ENCODE data around the gene POU2F3. TPM values are rescaled to one million over a fixed set of nuclear protein-coding genes. Genes with fewer than 3 reads are reported as not detected.

POU2F3 gene
- total and polyA plus RNA-seq, 2 of the 8 experiments (the other 6 are each of a cell fraction or from before 2014, with no cell fraction given): 1.0 to 2.1 TPM

GRCh38 chr11:120330045-120330444 lies 90.1 kb downstream of the POU2F3 start:
- Histone ChIP-seq H4K91ac (replicated peaks; ENCODE audit: insufficient read length, low read length) (no peak overlapping the region), H3K4ac (replicated peaks; ENCODE audit: insufficient read length, low read depth, low read length) (no peak overlapping the region), H4K5ac (ENCODE audit: insufficient read length, low read depth, low read length) (no peak overlapping the region), H2AK5ac (ENCODE audit: low read depth, low read length) (no peak overlapping the region), H4K8ac (ENCODE audit: extremely low read depth, insufficient read depth, low read length) (no peak overlapping the region), H3K9ac (replicated peaks in 1 of 4; ENCODE audit: extremely low read depth in 1 of 4, low read depth in 3 of 4, low read length in 3 of 4) (no peak overlapping the region; a peak in 1 of 7 replicates), H3K79me2 (ENCODE audit: control insufficient read depth in 1 of 2, insufficient read depth in 2 of 2, low read length in 2 of 2) (no peaks in the 10 kb centered on the region; a peak in 1 of 4 replicates), H3K4me3 (ENCODE audit: extremely low read depth in 1 of 4, insufficient read depth in 2 of 4, low read depth in 3 of 4, low read length in 4 of 4) (no peak overlapping the region), H2BK12ac (ENCODE audit: low read depth, low read length) (no peak overlapping the region), H3K36me3 (ENCODE audit: control insufficient read depth in 2 of 4, insufficient read depth in 4 of 4, low read length in 3 of 4) (peaks cover 0 to 10% (median 3%) of the 10 kb centered on the region in 4 experiments; a peak in 4 of 8 replicates), H2BK15ac (ENCODE audit: low read length) (no peak overlapping the region), H2AFZ (ENCODE audit: low read length) (no peak overlapping the region), H3K23me2 (ENCODE audit: low read depth, low read length) (peaks cover 4% of the 10 kb centered on the region), H2BK20ac (ENCODE audit: low read length) (no peak overlapping the region), H2BK120ac (replicated peaks; ENCODE audit: low read depth, low read length) (no peak overlapping the region), H2BK5ac (ENCODE audit: low read depth, low read length) (no peak overlapping the region), H3K14ac (ENCODE audit: insufficient read length) (no peak overlapping the region), H3K27me3 (replicated peaks in 1 of 4; ENCODE audit: control insufficient read depth in 3 of 4, extremely low read depth in 1 of 4, insufficient read depth in 3 of 4, low read length in 3 of 4) (no peaks in the 10 kb centered on the region), H3K27ac (ENCODE audit: low read depth, low read length) (no peak overlapping the region), H4K20me1 (replicated peaks in 1 of 2; ENCODE audit: control insufficient read depth in 1 of 2, insufficient read depth in 2 of 2, low read length in 2 of 2) (no peaks in the 10 kb centered on the region), H3K79me1 (ENCODE audit: low read depth, low read length) (peaks cover 2% of the 10 kb centered on the region; the same call in 1 of the 2 replicates), H3K56ac (replicated peaks; ENCODE audit: insufficient read length, low read depth, low read length) (no peak overlapping the region), H3K18ac (ENCODE audit: extremely low read depth, low read length) (no peak overlapping the region), H3K4me2 (ENCODE audit: insufficient read depth in 1 of 2, low read depth in 2 of 2, low read length in 2 of 2) (no peak overlapping the region), H3K9me3 (ENCODE audit: insufficient read depth in 2 of 2, low read depth in 1 of 2, low read length in 1 of 2) (no peaks in the 10 kb centered on the region), H3K23ac (ENCODE audit: insufficient read length) (no peak overlapping the region), H3K4me1 (replicated peaks in 1 of 4; ENCODE audit: control insufficient read depth in 3 of 4, insufficient read depth in 4 of 4, low read length in 3 of 4) (peaks cover 0 to 2% (median 0%) of the 10 kb centered on the region in 4 experiments; a peak in 2 of 7 replicates)
- POLR2A ChIA-PET (ENCODE audit: partially characterized antibody): no interaction called here
- DNase-seq (ENCODE audit: low read depth in 1 of 2, low spot score in 2 of 2) (no peak), FAIRE-seq (no peak)
- TF ChIP-seq KDM4A (IDR thresholded peaks at IDR 0.05; ENCODE audit: low read depth, low read length, severe bottlenecking) (no peak), ASH2L (IDR thresholded peaks at IDR 0.05; ENCODE audit: low read length) (no peak), BCL11A (IDR thresholded peaks at IDR 0.05; ENCODE audit: low read depth in 2 of 2, low read length in 2 of 2) (no peak), SIX5 (IDR thresholded peaks at IDR 0.05; ENCODE audit: low read depth, low read length) (no peak), YY1 (IDR thresholded peaks at IDR 0.05; ENCODE audit: low read depth, low read length) (no peak), SP1 (IDR thresholded peaks at IDR 0.05; ENCODE audit: low read depth, low read length) (no peak), USF2 (IDR thresholded peaks at IDR 0.05; ENCODE audit: low read length) (no peak), ZNF274 (IDR thresholded peaks at IDR 0.05; ENCODE audit: borderline replicate concordance, extremely low read depth, low read length) (no peak), KDM1A (IDR thresholded peaks at IDR 0.05; ENCODE audit: borderline replicate concordance, low read length) (no peak), CTBP2 (IDR thresholded peaks at IDR 0.05; ENCODE audit: borderline replicate concordance, insufficient read depth, insufficient read length, low read length) (no peak), KDM5A (IDR thresholded peaks at IDR 0.05; ENCODE audit: low read length) (no peak), CREB1 (IDR thresholded peaks at IDR 0.05) (no peak)
- CTCF ChIA-PET (ENCODE audit: partially characterized antibody): no interaction called here
- 90% methylated on average over 6 of the region's 6 CpGs; no CpG with 5 or more reads in 1 of the 2 experiments for WGBS, 2 experiments (ENCODE audit: extremely low coverage in 1 of 2, insufficient coverage in 1 of 2, insufficient read length in 1 of 2, insufficient replicate concordance in 2 of 2, low coverage in 1 of 2, low lambda C conversion rate in 2 of 2, missing lambda C conversion rate in 1 of 2)
